Fibroblast of upper back skin (primary cell): Measurements from ENCODE around the gene CENPU.
"Not testable (repeated sequence)": the region's sequence is repeated elsewhere in the genome, so short reads cannot be mapped to it uniquely, and the experiment has no call there.

ENCODE experiments used
- DNase-seq: peaks from one replicate; pipeline ENCODE4 v3.0.0-alpha.2; 2013

The CENPU gene

GRCh38 chr4:184751585-184751956 is 17.7 kb upstream of the CENPU start:
- DNase-seq, result no peak

GRCh38 chr4:184750926-184751584 is 17.2 kb upstream of the CENPU start:
- no peak for DNase-seq

- no peak for DNase-seq
These were observed 14.4 kb upstream of the CENPU start for GRCh38 chr4:184748251-184748652.

GRCh38 chr4:184747034-184747830 is 13.3 kb upstream of the CENPU start:
- DNase-seq, result no peak

GRCh38 chr4:184745831-184746795 is 12.2 kb upstream of the CENPU start:
- DNase-seq, result peak; percentile 90

GRCh38 chr4:184744236-184744635 is 10.3 kb upstream of the CENPU start:
- no peak for DNase-seq

GRCh38 chr4:184743650-184744049 is 9.8 kb upstream of the CENPU start:
- DNase-seq, result no peak

GRCh38 chr4:184741651-184742050 is 7.8 kb upstream of the CENPU start:
- not testable (repeated sequence) for DNase-seq

GRCh38 chr4:184740980-184741391 is 7.1 kb upstream of the CENPU start:
- no peak for DNase-seq

GRCh38 chr4:184739575-184739974 is 5.7 kb upstream of the CENPU start:
- not testable (repeated sequence) for DNase-seq

GRCh38 chr4:184734758-184735157 is 862 bp upstream of the CENPU start:
- DNase-seq, result no peak

GRCh38 chr4:184732126-184732525 is 1.8 kb downstream of the CENPU start:
- peak; percentile 7 for DNase-seq

- no peak for DNase-seq
These were observed 2.8 kb downstream of the CENPU start for GRCh38 chr4:184731056-184731455.

- no peak for DNase-seq
These were observed 4.0 kb downstream of the CENPU start for GRCh38 chr4:184729946-184730345.

- no peak for DNase-seq
These were observed 5.0 kb downstream of the CENPU start for GRCh38 chr4:184728858-184729257.

GRCh38 chr4:184727430-184727829 is 6.5 kb downstream of the CENPU start:
- no peak for DNase-seq

GRCh38 chr4:184722798-184723197 is 11.1 kb downstream of the CENPU start:
- no peak for DNase-seq

- no peak for DNase-seq
These were observed 12.6 kb downstream of the CENPU start for GRCh38 chr4:184721254-184721653.

GRCh38 chr4:184719407-184719806 is 14.5 kb downstream of the CENPU start:
- DNase-seq, result no peak

- DNase-seq, result no peak
These were observed 18.4 kb downstream of the CENPU start for GRCh38 chr4:184715526-184715925.

GRCh38 chr4:184713887-184714286 is 20.0 kb downstream of the CENPU start:
- no peak for DNase-seq

- DNase-seq, result no peak
These were observed 21.6 kb downstream of the CENPU start for GRCh38 chr4:184712322-184712721.

GRCh38 chr4:184706453-184706852 is 27.4 kb downstream of the CENPU start:
- DNase-seq, result no peak
